ENCODE data around the gene TERT.
A peak's percentile ranks its signal among the peaks of the same experiment; 100 is the strongest.
"Not testable (repeated sequence)": the region's sequence is repeated elsewhere in the genome, so short reads cannot be mapped to it uniquely, and the experiment has no call there.

The TERT gene

GRCh38 chr5:1326901-1327756 is 32.3 kb upstream of the TERT start:
- TF ChIP-seq SP3 (tag by site-specific recombination; IDR thresholded peaks at IDR 0.05): peak; percentile 58
- peak; percentile 43; the same call in 1 of the 2 replicates for TF ChIP-seq ZNF600 (tag by site-specific recombination; IDR thresholded peaks at IDR 0.05)
- peak; percentile 23; the same call in 1 of the 2 replicates for TF ChIP-seq ZNF394 (tag by site-specific recombination; IDR thresholded peaks at IDR 0.05; ENCODE audit: borderline replicate concordance)
- TF ChIP-seq WT1 (tag by site-specific recombination; IDR thresholded peaks at IDR 0.05): peak; percentile 94
- TF ChIP-seq PRDM10 (tag by site-specific recombination; IDR thresholded peaks at IDR 0.05): peak; percentile 99
- peak; percentile 91 for TF ChIP-seq KLF17 (tag by site-specific recombination; IDR thresholded peaks at IDR 0.05)
- TF ChIP-seq SP7 (tag by site-specific recombination; IDR thresholded peaks at IDR 0.05): peak; percentile 30; the same call in 1 of the 2 replicates
- CTCF ChIA-PET: interaction anchor here (0.7 to 1.2 kb wide), 2 partner anchors 58 to 153 kb away, joined by 3 read pairs; no protein-coding TSS in a partner anchor
- POLR2A ChIA-PET: interaction anchor here (0.6 to 3.6 kb wide), 11 partner anchors 10 to 208 kb away, joined by 3 to 37 read pairs (median 4); partner anchors contain the start of gene CLPTM1L
- H3K36me3 ChIP-seq (ENCODE audit: control insufficient read depth in 2 of 2, insufficient read depth in 1 of 2, low read length in 2 of 2): peaks cover 0 to 77% of the 10 kb centered on the region in 2 experiments; a peak in 2 of 3 replicates
- H3K27ac ChIP-seq (ENCODE audit: extremely low read depth, low read depth, low read length); H3K4me1 ChIP-seq (ENCODE audit: control insufficient read depth, insufficient read depth, low read length); H3K4me3 ChIP-seq (ENCODE audit: low read depth, low read length); H3K9me3 ChIP-seq (ENCODE audit: control insufficient read depth, insufficient read depth, low read depth, low read length): not testable (repeated sequence)

GRCh38 chr5:1326532-1326875 is 31.6 kb upstream of the TERT start:
- POLR2A ChIA-PET: interaction anchor here (0.8 to 3.6 kb wide), 5 partner anchors 9 to 124 kb away, joined by 3 to 37 read pairs (median 5); partner anchors contain the start of gene CLPTM1L

More at GRCh38 chr5:1326532-1326875, 31.6 kb upstream of the TERT start:
- CTCF ChIA-PET: interaction anchor here (0.6 to 0.8 kb wide), 2 partner anchors 11 to 668 kb away, joined by 3 to 5 read pairs; no protein-coding TSS in a partner anchor
- not testable (repeated sequence) for H3K4me1 ChIP-seq (ENCODE audit: control insufficient read depth, insufficient read depth, low read length); H3K27ac ChIP-seq (ENCODE audit: extremely low read depth, low read depth, low read length); H3K9me3 ChIP-seq (ENCODE audit: control insufficient read depth, insufficient read depth, low read depth, low read length); H3K4me3 ChIP-seq (ENCODE audit: low read depth, low read length)
- peaks cover 0 to 77% of the 10 kb centered on the region in 2 experiments; a peak in 2 of 3 replicates for H3K36me3 ChIP-seq (ENCODE audit: control insufficient read depth in 2 of 2, insufficient read depth in 1 of 2, low read length in 2 of 2)
- TF ChIP-seq PRDM10 (tag by site-specific recombination; IDR thresholded peaks at IDR 0.05) (peak; percentile 35), SP3 (tag by site-specific recombination; IDR thresholded peaks at IDR 0.05) (0 out of 2 replicates have a peak, but pooled peaks have one; percentile 11), WT1 (tag by site-specific recombination; IDR thresholded peaks at IDR 0.05) (peak; percentile 50)
